ENCODE data around the gene RP2. TPM values are rescaled to one million over a fixed set of nuclear protein-coding genes. Genes with fewer than 3 reads are reported as not detected.

RP2 gene
- total RNA-seq, 4 donors from 2014 or later, result 3.2 to 7.1 (median 5.7) TPM

- no peak for DNase-seq (ENCODE audit: low spot score in 2 of 2)
- no peak for TF ChIP-seq POLR2A (IDR thresholded peaks at IDR 0.05)
- no peak for TF ChIP-seq CTCF (IDR thresholded peaks at IDR 0.05)
- intact Hi-C loops (cut with DNase I; ENCODE audit: low total_unique reads), result no loop called here
- 91 to 92% methylated on average over 1 of the region's 1 CpG for WGBS, 2 donors
- H3K4me3 ChIP-seq (ENCODE audit: low read depth, poor library complexity, severe bottlenecking), result no peak overlapping the region
Observed at GRCh38 chrX:46850771-46851170, 13.9 kb downstream of the RP2 start.

- no peak overlapping the region for H3K4me3 ChIP-seq (ENCODE audit: low read depth, poor library complexity, severe bottlenecking)
- intact Hi-C loops (cut with DNase I; ENCODE audit: low total_unique reads), result no loop called here
- no peak for DNase-seq (ENCODE audit: low spot score in 2 of 2)
- TF ChIP-seq POLR2A (IDR thresholded peaks at IDR 0.05) (no peak), CTCF (IDR thresholded peaks at IDR 0.05) (no peak)
Observed at GRCh38 chrX:46856483-46856882, 19.6 kb downstream of the RP2 start.

GRCh38 chrX:46860557-46860956 is 23.7 kb downstream of the RP2 start:
- intact Hi-C loops (cut with DNase I; ENCODE audit: low total_unique reads), result no loop called here
- 75 to 95% methylated on average over 1 of the region's 1 CpG for WGBS, 2 donors
- DNase-seq (ENCODE audit: low spot score in 2 of 2), result no peak
- TF ChIP-seq CTCF (IDR thresholded peaks at IDR 0.05) (no peak), POLR2A (IDR thresholded peaks at IDR 0.05) (no peak)
- no peak overlapping the region for H3K4me3 ChIP-seq (ENCODE audit: low read depth, poor library complexity, severe bottlenecking)

- H3K4me3 ChIP-seq (ENCODE audit: low read depth, poor library complexity, severe bottlenecking), result no peak overlapping the region
- WGBS, 2 donors, result 81 to 100% methylated on average over 2 of the region's 2 CpGs
- no peak for TF ChIP-seq POLR2A (IDR thresholded peaks at IDR 0.05)
- TF ChIP-seq CTCF (IDR thresholded peaks at IDR 0.05), result no peak
- no peak for DNase-seq (ENCODE audit: low spot score in 2 of 2)
- intact Hi-C loops (cut with DNase I; ENCODE audit: low total_unique reads), result no loop called here
Observed at GRCh38 chrX:46863072-46863471, 26.2 kb downstream of the RP2 start.

GRCh38 chrX:46864606-46865005 is 27.8 kb downstream of the RP2 start:
- intact Hi-C loops (cut with DNase I; ENCODE audit: low total_unique reads), result no loop called here
- H3K4me3 ChIP-seq (ENCODE audit: low read depth, poor library complexity, severe bottlenecking), result no peak overlapping the region
- 95 to 100% methylated on average over 2 of the region's 2 CpGs for WGBS, 2 donors
- DNase-seq (ENCODE audit: low spot score in 2 of 2), result no peak
- TF ChIP-seq CTCF (IDR thresholded peaks at IDR 0.05) (no peak), POLR2A (IDR thresholded peaks at IDR 0.05) (no peak)

GRCh38 chrX:46865281-46865680 is 28.4 kb downstream of the RP2 start:
- 50 to 59% methylated on average over 4 of the region's 4 CpGs for WGBS, 2 donors
- no peak overlapping the region for H3K4me3 ChIP-seq (ENCODE audit: low read depth, poor library complexity, severe bottlenecking)
- TF ChIP-seq CTCF (IDR thresholded peaks at IDR 0.05) (no peak), POLR2A (IDR thresholded peaks at IDR 0.05) (no peak)
- no peak for DNase-seq (ENCODE audit: low spot score in 2 of 2)
- intact Hi-C loops (cut with DNase I; ENCODE audit: low total_unique reads), result no loop called here

Measured in lower leg skin (tissue), 4 donors.